GM18517 (cell line): ENCODE measurements around the gene ABCC4.

ENCODE experiments used
- ATAC-seq: cut with Tn5 transposase; IDR thresholded peaks from one replicate; pipeline ENCODE4 v1.9.1; 2021; ENCODE audit warnings: mild to moderate bottlenecking, moderate library complexity; ENCODE audit not compliant: unreplicated experiment

ABCC4 gene

DNA sequence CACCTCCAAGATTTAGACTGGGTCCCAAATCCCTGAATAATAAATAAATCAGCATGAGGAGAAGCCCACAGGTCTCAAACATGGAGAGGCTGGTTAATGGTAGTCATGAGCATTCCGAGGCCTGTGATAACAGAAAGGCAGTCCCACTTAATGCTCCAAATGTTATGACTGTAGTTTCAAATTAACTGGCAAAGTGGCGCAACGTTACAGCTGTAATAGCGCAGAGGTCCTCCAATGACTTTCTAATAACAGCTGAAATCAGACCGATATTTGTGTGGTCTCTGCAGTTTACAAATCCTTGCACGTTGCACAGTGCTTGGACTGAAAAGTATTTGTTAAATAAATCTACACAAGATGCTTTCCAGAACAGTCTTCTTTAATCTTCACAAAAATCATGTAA is 141.8 kb downstream of the ABCC4 start:
- no peak for ATAC-seq

DNA sequence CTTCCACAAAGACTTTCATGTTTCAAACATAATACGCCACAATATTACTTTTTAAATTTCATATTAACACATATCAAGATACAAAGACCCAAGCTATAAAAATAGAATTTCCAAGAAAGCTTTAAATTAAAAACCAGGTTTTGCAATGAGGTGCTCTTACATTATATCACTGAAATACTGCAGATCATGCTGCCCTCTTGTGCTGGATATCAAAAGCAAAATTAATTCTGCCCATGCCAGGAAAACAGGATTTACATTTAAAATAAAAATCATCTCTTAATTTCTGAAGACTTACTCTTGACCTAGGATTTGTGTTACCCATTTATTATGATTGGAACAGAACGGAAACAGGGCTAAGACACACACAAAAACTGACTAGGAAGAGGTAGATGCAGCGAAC is 145.0 kb downstream of the ABCC4 start:
- no peak for ATAC-seq

DNA sequence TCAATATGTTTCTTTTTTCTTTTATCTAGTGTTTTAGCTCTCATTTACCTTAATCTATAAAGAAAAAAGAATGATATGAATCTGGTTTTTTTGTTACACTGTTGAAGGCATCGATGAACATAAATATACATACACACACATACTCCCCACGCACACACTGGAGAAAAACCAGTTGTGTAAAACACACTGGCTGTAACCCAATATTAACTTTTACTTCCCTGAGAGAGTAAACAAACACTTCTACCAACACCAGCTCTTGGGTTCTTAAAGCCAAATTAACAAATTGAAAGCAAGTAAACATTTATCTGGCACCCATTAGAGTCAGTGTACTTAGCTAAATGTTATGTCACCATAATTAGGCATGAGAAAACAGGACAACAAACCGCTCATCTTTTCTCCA is 145.7 kb downstream of the ABCC4 start:
- ATAC-seq = no peak

DNA sequence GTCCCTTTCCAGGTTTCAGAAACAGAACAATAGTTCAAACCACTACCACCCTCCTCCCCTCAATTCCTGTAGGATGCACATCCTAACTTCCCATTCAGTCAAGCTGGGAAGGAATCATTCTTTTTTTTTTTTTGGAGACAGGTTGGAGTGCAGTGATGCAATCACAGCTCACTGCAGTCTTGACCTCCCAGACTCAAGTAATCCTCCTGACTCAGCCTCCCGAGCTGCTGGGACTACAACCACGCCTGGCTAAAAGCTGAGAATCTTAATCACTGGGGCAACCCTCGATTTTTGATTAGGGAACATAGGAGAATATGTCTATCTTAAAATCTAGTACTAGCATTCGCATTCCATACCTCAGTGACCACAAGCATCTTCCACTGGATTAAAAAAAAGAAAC is 146.2 kb downstream of the ABCC4 start:
- no peak for ATAC-seq

DNA sequence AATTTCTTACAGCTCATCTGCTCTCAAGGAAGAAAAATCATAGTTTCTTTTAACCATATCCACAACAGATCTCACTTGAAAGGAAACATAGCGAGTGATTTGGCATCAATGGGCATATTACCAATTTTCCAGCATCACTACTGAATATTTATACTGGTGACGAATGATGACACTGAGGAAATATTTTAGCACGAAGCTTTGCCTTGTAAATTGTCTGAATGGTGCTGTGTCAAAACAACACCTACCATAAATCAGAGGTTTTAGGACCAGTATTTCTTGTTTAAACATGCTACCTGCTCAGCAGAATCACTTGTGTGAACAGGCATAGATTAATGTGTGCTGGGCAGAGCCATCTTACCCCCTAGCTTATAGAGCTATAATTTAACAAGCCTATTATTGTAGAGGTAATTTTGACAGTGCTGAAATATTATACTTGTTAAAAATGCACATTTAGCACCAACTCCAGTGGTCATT is 146.8 kb downstream of the ABCC4 start:
- ATAC-seq = no peak

DNA sequence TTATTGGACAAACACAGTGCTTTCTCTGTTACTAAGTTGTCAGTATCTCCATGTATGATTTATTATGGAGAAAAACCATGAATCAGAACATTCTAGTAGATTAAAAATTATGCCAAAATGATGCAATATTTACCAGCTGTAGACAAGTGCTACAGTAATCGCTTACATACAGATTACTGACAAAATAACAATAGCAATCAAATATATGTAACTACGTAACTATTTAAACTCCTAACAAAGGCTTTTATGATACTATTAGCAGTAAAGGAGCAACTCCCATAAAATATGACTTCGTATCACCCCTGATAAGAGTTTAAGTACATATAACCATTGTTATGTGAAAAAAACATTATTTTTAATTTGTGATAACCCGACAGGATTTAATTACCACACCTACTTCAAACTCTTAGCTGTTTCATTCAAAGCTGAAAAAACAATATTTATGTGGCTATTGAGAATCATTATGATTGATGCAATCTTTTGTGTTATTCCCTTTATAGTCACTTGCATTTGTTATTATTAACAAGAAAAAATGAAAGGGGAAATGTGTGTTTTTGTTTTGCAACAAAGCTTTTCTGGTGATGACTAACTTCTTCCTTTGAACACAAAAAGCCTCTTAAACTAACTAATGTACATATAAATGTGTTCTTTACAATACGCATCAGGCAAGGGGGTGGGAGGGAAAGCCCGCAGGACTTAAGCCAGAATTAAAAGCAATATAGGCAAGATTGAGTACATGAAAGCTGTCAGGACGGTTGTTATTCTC is 147.4 kb downstream of the ABCC4 start:
- ATAC-seq = no peak

DNA sequence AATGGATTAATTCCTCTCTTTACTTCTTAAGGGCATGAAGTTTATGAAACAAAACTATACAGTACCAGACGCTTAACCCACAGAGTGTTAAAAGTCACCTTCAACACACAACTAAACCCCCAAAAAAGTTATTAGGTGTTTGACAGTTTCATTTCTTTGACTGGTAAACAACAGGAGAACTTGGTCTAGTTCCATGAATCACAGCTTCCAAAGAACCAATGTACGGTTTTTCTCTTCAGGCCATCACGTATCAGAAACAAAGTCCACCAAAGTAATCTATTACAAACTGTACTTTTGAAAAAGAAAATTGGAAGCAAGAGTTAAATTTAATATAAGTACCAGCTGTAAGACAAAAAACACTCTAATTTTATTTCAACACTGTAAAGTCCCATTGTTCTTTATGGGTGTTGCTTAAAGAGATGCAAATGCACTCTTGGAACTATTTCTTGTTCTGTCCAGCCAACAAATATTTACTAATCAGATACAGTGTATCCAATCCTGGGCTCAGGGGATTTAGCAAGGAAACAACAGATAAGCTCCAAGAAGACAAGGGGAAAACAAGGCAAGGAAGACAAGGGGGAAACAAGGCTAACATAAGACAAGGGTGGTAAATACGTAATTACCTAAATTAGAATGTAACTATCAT is 149.2 kb downstream of the ABCC4 start:
- ATAC-seq = no peak

DNA sequence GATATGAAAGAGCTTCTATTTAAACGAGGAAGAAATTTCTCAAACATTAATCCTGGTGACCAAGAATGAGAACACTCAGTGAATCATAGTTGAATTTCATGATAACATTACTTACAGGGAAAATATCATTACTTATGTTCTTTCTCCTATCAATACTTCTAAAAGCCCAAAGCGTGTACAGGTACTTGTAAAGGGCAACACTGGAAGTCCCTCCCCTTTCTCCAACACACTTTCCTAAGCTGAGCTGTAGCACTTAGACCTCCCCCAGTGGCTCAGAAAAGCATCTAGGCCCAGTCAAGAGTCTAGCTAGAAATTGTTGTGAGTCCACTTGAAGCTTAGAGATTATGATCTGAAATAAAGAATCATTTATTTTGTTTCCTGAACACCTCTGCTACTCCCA is 150.7 kb downstream of the ABCC4 start:
- ATAC-seq = no peak

DNA sequence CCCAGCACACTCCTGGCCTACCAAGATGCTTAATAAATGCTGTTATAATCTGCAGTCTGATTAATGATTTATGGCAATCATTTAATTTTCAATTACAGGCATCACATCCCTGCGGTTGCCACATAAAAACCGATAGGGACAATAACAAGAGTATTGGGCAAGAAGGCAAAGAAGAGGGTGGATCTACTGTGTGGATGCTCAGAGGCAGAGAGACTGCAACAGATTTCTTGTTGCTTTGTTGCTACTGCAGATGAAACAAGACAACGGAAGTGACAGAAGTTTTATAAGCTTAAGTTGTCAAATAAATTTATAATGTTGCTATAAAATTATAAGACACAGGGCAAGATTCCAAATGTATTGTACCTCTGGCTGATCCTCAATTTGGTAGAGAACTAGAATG is 154.8 kb downstream of the ABCC4 start:
- no peak for ATAC-seq

DNA sequence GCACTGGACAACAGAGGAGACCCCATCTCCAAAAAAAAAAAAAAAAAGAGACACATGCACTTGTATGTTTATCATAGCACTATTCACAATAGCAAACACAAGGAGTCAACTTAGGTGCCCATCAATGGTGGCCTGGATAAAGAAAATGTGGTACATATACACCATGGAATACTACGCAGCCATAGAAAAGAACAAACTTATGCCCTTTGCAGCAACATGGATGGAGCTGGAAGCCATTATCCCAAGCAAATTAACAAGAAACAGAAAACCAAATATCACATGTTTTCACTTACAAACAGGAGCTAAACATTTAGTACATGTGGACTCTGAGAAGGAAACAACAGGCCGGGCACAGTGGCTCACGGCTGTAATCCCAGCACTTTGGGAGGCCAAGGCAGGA is 155.7 kb downstream of the ABCC4 start:
- no peak for ATAC-seq

DNA sequence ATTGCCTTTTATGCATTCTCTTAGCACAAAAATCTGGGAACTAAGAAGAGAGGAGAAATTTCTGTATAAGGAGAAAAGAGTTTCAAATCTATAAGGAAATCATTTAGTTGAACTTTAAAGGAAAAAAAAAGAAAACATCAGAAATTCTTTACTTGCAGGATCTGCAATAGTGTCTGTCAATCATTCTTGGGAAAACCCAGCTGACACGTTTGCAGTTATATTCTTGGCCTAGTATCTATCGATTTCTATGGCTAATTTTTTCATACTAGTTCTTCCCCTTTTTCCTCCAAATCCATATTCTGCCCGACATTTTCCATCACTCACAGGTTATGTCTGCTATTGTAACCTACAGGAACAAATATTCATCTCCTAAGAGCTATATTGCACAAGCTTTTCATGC is 160.7 kb downstream of the ABCC4 start:
- ATAC-seq = no peak

DNA sequence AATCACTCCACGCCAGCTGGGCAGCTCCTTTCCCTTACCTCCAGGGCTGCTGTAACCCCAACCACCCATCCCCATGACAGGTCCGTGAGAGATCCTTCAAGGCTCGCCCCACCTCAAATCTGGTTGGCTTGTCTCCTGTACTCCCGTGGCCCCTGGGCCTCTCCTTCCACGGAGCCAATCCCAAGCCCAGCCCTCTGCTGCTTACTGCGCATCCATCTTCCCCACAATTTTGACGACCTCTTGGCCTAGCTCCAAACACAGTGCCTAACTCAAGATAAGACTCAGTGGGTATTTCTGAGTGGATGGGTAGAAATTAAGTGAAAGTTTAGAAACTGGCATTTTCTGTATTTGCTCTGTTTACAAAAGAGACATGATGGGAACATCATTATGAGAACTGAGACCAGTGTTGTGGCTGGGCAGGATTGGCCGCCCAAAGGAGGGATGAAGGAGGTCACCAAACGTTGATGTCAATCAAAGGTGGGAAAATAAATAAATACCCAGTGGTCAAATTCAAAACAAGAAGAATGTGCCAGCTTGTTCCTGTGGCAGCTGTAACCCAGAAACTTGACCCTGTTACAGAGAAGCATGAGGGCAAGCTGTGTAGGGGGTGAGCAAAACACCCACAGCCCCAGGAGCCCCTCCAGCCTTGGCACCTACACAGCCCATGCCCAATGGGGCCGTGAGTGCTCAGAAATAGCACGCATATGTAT is 162.2 kb downstream of the ABCC4 start:
- ATAC-seq = no peak

DNA sequence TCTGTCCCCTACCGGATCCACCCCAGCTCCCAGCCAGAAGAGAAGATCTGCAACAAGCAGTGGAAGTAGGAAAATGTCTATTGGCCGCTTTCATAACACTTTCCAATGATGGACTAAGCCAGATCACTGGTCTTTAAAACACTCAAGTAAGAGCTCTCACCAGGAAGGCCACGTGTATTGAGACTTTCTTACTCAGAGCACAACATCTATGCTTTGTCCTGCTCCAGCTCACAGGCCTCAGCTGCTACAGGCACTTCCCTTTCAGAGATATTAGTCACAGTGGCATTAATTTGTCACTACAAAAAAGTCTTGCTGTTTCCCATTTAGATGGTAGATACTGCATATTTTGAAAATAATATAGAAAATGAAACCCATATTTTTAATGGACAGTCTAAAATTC is 164.2 kb downstream of the ABCC4 start:
- peak; percentile 66 for ATAC-seq

DNA sequence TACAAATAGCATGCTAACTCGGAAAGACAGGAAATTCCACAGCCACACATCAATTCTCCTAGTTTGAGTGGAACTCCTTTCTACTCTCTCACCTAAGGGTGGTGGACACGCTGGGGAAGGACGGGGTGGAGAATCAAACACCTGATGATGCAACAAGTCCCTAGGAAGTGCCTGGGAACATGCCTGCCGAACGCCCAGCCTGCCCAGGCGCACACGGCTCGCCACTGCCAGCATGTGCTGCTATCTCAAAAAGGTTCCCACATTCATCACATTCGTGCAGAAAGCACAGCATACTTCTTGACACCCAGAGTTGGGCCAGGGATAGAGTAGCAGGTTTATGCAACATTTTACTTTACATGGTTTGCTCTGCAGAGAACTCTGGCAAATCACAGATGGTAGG is 164.6 kb downstream of the ABCC4 start:
- ATAC-seq = no peak

DNA sequence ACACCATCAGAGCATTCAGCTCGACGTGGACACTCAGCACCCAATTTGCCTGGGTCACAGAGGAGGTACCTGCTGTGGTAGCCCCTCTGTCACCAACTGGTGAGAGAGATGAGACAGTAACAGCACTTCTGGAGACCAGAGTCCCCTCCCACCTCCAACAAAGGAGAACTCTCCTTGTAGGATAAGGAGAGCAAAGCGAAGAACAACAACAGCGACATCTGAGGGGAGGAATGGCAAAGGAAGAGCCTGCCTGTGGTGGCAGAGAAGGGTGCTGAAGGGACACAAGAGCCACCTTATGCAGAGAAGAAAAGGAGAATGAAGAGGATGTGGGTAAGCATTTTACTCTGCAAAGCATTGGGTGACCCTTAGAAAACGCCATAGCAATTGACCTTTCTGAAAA is 167.8 kb downstream of the ABCC4 start:
- ATAC-seq = no peak

DNA sequence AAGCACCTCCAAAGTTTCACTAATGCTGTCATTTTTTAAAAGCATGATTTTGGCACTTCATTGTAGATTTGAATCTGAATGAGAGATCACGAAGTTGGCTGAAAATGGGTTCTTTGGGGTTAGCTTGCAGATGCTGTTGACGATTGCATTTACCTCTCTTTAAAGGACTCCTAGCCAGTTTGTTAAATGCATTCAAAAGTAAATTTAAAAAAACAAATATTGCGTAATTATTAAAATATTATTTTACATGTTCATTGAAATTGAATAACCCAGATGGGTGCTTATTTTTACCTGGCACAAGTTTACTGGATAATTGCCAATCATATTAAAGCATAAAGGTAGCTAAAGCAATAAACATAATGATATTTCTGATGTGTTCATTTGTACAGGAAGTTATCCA is 172.2 kb downstream of the ABCC4 start:
- no peak for ATAC-seq

DNA sequence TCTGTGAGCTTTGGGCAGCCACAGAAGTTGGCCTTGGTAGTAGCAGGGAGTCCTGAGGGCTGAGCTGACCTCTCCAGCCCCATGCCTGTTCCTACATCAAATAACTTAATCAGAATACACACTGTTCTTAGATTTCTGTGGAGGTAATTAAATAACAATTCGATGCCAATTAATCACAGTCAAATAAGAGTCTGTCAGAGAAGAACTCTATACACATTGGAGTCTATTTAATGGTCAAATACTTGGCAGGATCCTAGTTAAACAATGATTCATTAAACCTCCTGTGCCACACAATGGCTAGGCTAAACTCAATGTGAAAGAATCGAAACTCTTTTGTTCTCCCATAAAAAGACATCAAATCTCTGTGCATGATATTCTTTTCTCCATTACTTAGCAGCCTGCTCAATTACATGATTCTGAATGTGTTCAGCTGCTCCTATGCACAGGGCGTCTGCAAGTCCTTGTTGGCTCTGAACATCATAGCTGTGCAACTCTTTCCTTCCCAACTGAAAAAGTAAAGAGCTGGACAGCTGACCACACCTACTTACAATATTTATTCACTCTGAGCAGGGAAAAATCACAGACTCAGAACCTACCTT is 173.1 kb downstream of the ABCC4 start:
- ATAC-seq = no peak

DNA sequence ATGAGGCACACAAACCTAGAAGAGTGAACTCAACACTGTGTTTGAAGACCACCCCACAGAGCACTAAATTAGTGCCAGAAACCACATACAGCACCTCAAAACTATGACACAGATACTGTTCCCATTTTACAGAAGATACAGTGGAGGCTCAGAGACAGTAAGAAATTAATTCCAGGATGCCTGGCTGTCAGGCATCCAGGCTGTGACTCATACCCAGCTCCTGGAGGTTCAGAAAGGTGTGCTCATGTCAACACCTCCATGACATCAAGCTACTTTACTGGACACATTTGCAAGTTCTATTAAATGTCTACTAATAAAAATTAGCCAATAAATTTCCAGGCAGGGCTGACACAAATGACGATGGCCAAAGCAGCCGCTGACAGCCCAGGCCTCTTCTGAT is 176.3 kb downstream of the ABCC4 start:
- no peak for ATAC-seq

DNA sequence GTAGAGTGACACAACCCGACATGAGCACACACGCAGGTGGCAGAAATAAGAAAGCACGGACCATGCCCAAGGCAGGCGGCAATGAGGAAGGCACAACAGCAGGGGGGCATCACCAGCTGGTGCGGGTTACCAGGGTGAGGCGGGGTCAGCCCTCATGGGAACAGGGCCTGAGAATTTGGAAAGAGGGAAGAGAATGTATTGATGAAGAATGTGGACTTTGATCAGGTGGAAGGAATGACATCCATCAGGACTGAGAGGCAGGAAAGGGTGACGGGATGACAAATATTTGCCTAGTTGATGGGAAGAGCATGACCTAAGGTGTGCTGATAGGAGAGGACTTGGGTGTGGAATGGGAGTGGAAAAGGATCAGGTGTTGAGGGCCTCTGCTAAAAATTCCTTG is 177.5 kb downstream of the ABCC4 start:
- no peak for ATAC-seq

DNA sequence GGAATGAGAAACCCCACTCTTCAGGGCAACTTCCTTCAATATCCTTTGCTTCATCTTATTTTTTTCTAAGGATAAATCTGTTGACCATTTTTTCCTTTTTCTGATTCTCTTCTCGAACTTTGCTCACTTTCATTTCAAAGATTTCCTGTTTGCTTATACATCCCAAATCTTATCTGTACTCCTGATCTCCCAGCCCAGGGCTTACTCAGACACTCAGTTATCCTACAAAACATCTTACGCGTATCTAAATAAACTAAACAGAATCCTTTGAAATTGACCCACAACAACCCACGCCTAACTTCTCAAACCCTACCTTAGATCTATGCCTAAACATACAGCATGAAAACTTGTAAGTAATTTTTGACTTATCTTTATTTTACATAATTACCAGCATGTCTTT is 179.2 kb downstream of the ABCC4 start:
- ATAC-seq = no peak

DNA sequence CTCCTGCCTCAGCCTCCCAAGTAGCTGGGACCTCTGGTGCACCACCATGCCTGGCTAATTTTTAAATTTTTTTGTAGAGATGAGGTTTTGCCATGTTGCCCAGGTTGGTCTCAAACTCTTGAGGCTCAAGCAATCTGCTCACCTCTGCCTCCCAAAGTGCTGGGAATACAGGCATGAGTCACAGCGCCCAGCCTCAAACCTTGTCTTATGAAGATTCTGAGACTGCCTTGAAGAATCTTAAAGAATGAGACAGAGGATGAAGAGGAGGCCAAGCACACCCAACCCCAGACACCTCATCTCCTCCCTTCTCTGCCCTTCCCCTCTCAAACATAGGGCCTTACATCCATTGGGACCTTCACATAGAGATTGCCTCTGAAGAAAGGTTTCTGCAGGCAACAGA is 179.7 kb downstream of the ABCC4 start:
- no peak for ATAC-seq

DNA sequence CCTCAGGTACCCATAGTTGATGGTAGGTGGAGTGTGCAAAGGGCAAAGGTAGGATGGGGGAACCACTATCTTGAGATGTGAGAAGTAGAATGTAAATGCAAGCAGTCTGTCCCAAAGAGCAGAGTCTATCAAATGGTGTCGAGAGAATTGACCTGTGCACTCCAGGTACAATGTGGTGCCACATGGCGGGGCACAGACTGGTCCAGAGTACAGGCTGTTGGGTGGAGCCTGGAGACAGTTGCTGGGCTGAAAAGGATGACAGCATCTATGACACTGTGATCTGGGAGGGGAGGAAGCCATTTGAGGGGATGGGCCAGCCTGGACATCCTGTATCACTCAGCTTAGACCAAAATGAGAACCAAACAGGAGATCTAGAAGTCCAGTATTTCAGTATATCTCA is 180.6 kb downstream of the ABCC4 start:
- no peak for ATAC-seq
